Sigmoid colon (tissue), 4 donors: ENCODE data around the gene CLK1.

Experiments used
- POLR2A ChIP-seq, 2 donors: fragments of 450-650 bp; IDR thresholded peaks; one replicate each; pipeline ENCODE4 v1.6.1; 2016; ENCODE audit warnings: antibody characterized with exemption in 2 of 2, mild to moderate bottlenecking in 2 of 2, moderate library complexity in 2 of 2
- POLR2AphosphoS5 ChIP-seq, 4 donors: sonication (generic); formaldehyde crosslinking; IDR thresholded peaks; one replicate each; pipeline ENCODE4 v1.6.1; 2017; ENCODE audit warnings: antibody characterized with exemption in 4 of 4

DNA sequence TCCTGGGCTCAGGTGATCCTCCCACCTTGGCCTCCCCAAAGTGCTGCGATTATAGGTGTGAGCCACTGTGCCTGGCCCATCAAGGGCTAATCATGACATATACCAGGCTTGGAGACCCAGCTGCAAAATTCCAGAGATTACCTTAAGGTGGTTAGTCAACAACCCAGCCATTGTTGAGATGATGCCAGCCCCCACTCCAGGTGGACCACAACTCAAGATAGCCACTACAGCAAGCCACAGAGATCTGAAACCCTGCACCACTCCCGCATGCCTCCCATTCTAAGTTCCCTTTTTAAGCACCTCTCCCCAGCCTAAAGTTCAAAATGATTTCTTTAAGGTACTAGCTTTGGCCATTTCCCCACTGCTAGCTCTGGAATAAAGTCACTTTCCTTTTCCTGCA is 4.6 kb upstream of the CLK1 start:
- TF ChIP-seq POLR2A (IDR thresholded peaks at IDR 0.05) (no peak), POLR2AphosphoS5 (IDR thresholded peaks at IDR 0.05) (no peak)
